Measurements from ENCODE around the gene SPOCK3.
"Not testable (repeated sequence)": the region's sequence is repeated elsewhere in the genome, so short reads cannot be mapped to it uniquely, and the experiment has no call there.

DNA sequence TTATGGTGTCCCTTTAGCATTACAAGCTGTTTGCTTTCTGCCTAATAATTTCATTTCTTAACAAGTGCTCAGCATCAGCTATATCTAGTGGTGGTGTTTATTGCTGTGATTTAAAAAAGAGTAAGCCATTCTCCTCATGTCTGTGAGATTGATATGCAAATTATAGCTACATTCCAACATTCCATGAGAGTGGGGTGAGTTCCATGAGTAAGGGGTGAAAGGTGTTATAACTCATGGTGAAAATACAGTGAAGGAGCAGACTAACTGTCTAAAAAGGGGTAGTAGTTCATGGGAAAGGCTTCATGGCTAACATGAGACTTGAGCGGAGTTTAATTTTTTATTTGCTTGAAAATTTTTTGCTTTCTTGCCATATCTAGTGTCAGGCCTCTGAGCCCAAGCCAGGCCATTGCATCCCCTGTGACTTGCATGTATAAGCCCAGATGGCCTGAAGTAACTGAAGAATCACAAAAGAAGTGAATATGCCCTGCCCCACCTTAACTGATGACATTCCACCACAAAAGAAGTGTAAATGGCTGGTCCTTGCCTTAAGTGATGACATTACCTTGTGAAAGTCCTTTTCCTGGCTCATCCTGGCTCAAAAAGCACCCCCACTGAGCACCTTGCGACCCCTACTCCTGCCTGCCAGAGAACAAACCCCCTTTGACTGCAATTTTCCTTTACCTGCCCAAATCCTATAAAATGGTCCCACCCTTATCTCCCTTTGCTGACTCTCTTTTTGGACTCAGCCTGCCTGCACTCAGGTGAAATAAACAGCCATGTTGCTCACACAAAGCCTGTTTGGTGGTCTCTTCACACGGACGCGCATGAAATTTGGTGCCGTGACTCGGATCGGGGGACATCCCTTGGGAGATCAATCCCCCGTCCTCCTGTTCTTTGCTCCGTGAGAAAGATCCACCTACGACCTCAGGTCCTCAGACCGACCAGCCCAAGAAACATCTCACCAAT lies 518.3 kb downstream of the SPOCK3 start:
- TF ChIP-seq, protein P1, sequence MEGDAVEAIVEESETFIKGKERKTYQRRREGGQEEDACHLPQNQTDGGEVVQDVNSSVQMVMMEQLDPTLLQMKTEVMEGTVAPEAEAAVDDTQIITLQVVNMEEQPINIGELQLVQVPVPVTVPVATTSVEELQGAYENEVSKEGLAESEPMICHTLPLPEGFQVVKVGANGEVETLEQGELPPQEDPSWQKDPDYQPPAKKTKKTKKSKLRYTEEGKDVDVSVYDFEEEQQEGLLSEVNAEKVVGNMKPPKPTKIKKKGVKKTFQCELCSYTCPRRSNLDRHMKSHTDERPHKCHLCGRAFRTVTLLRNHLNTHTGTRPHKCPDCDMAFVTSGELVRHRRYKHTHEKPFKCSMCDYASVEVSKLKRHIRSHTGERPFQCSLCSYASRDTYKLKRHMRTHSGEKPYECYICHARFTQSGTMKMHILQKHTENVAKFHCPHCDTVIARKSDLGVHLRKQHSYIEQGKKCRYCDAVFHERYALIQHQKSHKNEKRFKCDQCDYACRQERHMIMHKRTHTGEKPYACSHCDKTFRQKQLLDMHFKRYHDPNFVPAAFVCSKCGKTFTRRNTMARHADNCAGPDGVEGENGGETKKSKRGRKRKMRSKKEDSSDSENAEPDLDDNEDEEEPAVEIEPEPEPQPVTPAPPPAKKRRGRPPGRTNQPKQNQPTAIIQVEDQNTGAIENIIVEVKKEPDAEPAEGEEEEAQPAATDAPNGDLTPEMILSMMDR (IDR thresholded peaks at IDR 0.05) = not testable (repeated sequence)
- not testable (repeated sequence) for TF ChIP-seq POLR2A (IDR thresholded peaks at IDR 0.05)
